COLO668 (cell line): Measurements from ENCODE around the gene UNC13D.

Experiments used
- DNase-seq: peaks from one replicate; lab custom pipeline; 2025; ENCODE audit not compliant: unreplicated experiment; lab: John Stamatoyannopoulos, UW

The UNC13D gene

DNA sequence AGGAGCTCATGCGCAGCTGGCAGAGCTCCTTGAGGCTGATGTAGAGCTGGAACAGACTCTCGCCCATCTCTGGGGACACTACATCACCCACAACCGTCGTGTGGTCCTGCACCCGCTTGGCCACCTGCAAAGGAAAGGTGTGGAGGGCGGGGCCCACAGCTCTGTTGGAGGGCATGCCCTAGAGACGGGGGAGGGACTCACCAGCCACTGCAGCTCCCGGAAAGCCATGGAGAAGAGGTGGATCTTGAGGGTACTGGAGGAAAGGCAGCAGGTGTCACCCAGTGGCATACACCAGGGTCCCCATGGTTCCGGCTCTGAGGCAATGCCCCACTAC is 8.6 kb downstream of the UNC13D start:
- DNase-seq: no peak

DNA sequence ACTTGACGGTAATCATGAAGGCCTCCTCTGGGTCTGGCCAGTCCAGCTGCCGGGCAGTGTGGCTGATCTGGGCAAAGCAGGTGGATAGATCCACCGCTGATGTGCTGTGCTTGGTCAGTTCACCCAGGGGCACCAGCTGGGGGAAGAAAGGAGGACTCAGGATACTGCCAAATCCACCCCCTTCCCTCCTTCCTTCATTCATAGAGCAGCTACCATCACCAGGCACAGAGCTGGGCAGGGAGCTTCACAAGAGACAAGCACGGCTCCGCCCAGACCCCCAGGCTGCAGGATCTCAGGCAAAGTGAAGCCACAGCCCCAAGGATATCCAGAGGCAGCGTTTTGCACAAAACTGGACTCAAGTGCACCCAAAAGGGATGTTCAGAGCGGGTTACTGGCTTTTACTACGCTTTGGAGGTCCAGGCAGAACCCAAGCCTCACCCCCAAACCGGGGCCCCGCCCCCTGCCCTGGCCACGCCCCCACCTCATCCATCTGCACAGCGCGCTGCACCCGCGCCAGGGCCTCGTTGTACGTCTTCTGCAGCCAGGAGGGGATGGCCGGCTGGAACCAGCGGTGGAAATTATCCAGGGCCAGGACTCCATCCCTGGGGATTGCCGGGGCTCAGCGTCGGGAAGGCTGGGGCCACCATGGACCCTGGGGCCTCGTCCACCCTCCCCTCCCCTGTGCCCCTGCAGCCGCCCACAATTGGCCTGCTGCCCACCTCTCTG is 9.1 kb downstream of the UNC13D start:
- DNase-seq: peak; percentile 5

DNA sequence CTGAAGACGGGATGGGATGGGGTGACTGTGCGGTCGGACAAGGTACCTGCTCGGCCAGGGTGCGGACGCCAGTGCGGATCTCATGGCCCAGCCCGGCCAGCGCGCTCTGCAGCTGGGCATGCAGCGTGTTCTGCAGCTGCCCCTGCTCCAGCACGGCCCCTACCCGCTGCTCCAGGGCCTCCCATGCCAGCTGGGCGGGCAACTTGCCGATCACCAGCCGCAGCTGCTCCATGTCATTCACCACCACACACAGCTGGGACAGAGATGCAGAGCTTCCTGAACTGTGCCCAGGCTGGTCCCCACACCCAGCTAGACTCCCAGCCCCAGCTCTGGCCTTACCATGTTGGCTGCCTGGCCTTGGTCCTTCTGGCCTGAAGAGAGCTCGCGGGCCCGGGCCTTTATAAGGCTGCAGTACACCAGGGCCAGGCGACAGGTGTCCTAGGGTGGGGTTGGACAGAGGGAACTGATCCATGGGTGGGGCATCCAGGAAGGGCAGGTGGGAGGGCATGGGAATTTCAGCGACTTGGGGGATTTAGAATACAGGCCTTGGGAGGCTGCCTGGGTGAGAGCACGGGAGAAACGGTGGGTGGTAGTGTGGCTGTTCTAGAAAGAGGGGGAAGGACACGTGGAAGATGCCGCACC is 9.8 kb downstream of the UNC13D start:
- DNase-seq: no peak

DNA sequence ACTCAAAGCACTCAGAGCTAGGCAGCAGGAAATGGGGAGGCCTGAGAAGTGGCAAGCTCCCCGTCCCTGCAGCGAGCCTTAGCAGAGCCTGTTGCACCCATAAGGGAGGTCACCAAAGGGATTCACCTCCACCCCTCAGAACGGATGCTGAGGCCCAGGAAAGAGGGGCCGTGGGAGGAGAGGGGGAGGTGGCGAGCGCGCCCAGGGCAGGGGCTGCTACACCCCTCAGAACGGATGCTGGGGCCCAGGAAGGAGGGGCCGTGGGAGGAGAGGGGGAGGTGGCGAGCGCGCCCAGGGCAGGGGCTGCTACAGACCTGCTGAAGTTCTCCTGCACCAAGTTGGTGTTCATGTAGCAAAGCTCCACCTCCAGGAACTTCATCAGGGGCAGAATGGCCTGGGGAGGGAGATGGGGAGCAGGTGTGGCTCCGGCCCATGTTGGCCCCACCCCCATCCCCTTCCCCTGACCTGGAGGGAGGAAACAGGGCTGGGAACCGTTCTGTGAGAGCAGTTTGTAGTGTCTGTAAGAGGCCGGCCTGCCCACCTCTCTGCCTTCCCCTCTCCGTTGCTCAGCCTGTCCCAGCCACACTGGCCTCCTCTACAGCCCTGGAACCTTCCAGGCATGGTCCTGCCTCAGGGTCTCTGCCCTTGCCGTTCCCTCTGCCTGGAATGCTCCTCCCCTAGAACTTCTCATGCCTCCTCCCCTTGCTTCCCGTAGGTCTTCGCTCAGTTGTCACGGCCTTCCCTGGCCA is 11.4 kb downstream of the UNC13D start:
- peak; percentile 12 for DNase-seq

DNA sequence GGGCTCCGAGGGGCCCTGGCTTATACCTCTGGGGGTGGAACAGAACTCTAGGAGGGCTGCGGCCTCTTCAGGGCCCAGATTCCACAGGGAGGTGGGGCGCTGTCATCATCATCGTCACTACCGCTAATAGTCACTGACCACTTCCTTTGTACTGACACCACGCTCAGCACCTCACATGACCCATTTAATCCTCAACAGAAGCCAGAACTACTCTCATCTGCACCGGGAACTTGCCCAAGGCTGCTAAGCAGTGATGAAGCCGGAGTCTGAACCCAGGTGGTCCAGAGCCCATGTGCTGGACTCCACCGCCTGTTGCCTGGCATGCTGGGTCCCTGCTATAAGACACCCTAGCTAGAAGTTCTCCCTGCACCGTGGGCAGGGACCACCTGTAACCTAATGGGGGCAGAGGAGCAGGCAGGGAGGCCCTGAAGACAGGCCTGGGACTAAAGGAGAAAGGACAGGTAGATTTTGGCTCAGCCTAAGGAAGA is 12.0 kb downstream of the UNC13D start:
- DNase-seq: no peak

DNA sequence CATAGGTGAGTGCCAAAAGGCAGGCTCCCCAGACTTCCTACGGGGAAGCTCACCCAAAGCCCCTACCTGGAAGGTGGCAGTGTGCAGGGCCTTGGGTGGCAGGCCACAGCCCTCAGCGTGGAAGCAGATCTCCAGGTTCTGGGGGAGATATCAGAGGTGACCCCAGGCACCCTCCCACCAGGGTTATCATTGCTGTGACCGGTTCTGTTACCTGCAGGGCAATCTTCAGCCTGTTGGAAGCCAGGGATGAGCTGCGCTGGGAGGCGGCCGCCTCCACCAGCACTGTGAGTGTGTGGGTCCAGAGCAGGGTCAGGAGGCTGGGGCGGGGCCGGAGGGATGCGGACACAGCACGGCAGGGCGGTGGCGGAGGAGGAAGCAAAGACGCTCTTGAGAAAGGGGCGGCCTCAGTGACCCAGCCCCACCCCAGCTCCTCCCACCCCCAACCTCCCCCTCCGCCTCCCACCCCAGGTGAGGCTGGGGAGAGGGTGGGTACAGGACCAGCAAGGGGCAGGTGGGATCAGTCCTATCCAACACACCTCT is 13.1 kb downstream of the UNC13D start:
- no peak for DNase-seq

DNA sequence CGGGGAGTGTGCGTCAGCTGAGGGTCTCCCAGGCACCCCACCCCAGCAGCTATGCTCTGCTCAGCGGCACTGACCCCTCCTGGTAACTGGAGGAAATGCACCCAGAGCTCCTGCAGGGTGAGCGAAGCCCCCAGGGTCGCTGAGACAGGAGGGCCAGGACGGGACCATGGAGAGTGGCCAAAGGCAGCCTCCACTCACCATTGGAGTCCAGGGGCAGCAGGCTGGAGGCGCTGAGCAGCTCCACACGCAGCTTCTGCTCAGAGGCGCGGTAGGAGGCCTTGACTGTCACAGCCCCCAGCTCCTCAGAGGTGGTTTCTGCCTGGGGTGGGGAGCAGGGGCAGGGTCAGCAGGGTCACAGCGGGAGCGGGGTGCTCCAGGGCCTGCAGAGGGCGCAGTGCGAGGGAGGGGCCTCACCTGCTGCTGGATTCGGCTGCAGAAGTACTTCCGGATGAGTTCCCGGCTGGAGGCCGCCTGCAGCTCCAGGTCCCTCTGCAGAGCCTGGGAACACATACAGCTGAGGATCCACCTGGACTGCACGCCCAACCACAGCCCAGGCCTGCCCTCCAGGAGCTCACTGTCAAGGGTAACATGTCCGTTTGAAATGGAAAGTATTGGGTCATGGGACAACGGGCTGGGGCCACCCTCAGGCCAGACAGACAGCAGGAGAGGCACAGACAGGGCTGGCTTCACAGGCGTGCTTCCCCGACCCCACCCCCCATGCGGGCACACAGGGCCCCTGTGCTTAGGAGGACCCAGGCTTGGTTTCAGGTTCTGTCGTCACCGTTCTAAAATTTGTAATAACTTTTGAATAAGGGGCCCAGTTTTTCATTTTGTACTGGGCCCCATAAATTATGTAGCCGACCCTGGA is 13.8 kb downstream of the UNC13D start:
- peak; percentile 15 for DNase-seq

DNA sequence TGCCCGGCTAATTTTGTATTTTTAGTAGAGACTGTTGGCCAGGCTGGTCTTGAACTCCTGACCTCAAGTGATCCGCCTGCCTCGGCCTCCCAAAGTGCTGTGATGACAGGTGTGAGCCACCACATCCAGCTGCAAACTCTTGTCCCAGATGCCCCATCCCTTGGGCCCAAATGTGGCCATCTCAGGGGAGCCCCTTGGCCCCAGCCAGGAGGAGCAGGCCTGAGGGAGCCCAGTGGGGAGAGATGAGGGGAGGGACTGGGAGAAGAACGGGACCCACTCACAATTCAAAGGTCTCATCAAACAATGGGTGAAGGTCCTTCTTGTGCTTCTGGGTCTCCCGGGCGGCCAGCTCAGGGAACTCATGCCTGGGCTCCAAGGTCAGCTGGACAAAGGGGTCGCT is 14.5 kb downstream of the UNC13D start:
- DNase-seq: no peak

DNA sequence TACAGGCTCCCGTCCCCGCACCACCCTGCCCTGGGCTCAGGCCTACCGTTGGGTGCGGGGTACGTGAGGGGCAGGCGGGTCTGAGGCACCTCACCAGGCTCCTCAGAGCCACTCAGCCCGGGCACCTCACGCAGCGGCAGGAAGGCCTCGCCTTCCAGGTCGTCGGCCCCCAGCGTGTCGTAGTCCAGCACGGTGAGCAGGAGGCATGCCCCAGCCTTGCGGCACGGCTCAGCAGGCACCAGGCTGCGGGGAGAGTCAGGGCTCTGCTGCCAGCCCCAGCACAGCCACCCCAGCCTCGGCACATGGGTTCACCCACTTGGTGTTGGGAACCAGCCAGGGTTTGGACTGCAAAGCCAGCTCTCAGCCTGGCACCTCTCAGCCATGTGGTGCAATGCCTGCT is 15.5 kb downstream of the UNC13D start:
- no peak for DNase-seq

DNA sequence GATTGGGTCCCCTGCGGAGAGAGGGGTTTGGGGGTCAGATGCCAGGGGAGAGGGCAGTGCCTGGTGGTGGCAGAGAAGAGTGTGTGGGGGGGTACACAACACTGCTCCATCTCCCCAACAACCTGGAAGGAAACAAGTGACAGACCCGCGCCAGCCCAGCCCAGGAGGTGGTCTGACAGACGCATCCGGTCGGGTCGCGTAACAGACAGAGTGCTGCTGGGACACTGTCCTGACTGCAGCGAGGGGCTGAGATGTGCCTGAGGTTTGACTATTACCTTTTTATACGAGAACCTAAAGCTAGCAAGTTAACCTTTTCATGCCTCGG is 16.2 kb downstream of the UNC13D start:
- no peak for DNase-seq

DNA sequence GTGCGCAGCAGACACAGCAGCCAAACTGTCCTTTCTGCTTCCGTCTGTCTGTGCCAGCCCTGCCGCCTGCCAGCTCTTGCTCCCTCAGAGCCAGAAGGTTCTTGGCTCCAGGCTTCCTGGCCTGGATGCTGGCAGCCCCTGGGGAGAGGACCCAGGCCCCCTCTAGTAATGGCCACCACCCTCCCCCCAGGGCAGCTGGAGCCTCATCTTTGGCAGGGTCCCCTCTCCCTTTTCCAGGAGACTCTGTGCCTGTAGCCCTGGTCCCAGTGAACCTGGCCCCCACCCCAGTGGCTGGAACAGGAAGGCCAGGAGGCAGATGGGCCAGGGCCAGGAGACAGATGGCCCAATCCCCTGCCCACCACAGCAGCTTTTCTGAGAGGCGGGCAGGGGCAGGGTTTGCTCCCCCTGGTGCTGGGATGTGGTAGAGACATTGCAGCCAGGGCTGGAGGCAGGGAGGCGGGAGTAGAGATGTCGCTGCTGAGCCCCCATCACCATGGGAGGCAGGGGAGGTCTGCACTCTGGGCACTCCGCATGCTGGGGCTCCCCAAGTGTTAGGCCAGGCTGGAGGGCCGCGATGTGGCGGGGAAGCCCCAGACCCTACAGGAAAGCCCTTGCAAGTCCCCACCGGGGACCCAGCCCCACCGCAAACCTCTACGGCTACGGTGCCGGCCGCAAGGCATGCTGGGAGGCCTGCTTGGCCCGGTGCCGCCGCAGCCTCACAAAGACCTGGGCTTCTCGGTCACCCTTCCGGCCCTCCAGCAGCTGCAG is 16.7 kb downstream of the UNC13D start:
- DNase-seq: peak; percentile 59

DNA sequence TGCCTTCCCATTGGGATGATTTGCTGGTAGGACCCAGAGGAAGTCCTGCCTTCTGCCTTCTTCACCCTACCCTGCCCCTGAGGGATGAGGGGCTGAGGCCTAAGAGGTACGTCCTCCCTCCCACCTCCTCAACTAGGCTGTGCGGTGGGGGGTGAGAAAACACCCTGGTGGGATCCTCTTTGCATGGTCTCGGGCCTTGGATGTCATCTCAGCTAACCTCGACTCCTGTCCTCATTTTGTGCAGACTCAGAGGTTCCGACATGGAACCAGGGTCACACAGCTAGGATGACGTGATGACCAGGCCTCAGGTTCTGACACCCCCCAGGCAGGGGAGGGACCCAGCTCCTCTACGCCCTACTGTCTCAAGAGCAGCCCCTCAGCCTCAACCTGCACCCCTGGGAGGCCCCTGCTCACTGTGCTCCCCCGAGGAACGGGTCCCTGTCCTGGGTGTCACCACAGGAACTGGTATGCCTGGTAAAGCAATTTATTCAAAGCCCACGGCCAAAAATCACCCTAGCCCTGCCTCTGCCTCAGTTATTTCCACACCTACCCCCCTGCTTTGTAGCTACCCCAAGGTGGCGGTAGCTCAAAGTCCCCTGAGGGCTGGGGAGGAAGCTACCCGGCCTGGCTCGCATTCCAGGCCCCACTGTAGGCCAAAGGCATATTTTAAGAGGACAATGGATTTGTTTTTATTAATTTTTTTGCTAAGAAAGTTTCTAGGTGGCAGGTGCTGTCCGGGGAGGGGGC is 17.5 kb downstream of the UNC13D start:
- DNase-seq: no peak

DNA sequence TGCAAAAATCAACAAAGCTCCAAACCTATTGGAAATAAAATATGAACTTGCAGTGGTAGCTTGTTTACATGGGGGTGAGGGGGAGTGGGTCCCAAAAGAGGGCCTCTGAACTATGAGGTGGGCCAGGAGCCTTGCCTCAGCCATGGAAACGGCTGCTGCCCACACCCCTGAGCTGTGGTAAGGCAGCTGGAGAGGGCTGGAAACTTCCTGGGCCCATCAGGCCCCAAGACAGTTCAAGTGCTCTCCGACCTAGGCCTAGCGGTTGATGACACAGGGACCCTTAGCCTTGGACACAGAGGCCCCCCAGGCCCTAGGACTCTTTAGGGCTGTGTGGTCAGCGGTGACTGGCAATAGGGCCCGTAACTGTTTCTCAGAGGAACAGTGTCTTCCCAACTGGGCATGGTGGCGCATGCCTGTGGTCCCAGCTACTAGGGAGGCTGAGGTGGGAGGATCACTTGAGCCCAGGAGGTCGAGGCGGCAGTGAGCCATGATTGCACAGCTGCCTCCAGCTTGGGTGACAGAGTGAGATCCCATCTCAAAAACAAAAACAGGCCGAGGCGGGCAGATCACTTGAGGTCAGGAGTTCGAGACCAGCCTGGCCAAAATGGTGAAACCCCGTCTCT is 18.3 kb downstream of the UNC13D start:
- no peak for DNase-seq

DNA sequence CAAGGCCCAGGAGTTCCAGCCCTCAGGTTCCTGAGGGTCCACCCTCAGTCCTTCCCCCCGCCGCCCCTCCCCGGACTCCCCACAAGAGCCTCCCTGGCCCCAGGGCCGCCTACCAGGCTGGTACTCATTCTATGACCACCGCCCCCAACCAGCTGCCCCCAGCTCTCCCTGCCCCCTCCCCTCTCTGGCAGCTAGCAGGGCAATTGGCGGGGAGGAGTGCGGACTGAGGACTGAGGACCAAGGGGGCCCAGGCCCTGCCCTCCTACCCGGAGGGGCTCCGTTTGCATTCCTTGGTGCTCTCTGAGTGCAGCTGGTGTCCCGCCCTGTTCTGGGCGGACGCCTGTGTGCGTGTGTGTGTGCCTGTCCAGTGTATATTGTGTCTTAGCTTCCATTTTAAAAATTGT is 19.1 kb downstream of the UNC13D start:
- no peak for DNase-seq

DNA sequence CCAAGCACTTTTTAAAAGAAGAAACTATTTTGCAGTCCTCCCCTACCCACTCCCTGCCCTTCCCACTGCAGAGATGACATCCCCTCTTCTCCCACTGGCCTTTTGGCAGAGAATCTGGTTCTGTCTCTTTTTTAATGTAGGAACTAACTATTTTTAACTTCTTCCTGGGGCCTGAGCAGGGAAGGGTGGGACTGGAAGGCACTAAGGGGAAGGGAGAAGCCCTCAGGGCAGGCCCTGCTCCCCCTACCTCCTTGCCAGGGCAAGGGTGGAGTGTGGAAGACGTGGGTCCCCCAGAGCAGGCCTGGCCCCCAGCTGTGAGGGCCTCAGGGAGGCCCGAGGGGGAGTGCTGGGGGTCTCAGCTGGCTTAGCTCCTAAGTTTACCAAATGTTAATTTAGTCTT is 19.5 kb downstream of the UNC13D start:
- DNase-seq: no peak

DNA sequence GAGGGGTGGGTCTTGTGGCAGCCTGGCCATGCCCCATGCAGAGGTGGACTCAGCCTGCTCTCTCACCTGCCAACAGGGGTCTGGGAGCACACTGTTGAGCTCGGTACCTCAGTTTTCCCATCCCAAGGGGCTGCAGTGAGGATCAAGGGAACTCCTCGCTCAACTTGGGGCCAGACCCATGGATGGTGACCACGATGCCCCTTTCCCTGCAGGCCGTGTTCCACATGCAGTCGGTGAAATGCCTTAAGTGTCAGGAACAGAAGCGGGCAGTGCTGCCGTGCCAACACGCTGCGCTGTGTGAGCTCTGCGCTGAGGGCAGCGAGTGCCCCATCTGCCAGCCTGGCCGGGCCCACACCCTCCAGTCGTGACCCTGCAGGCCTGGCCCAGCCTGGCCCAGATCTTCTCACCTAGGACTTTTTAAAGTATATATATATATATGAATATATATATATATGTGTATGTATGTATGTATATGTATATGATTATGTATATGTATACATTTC is 20.1 kb downstream of the UNC13D start:
- DNase-seq: no peak

DNA sequence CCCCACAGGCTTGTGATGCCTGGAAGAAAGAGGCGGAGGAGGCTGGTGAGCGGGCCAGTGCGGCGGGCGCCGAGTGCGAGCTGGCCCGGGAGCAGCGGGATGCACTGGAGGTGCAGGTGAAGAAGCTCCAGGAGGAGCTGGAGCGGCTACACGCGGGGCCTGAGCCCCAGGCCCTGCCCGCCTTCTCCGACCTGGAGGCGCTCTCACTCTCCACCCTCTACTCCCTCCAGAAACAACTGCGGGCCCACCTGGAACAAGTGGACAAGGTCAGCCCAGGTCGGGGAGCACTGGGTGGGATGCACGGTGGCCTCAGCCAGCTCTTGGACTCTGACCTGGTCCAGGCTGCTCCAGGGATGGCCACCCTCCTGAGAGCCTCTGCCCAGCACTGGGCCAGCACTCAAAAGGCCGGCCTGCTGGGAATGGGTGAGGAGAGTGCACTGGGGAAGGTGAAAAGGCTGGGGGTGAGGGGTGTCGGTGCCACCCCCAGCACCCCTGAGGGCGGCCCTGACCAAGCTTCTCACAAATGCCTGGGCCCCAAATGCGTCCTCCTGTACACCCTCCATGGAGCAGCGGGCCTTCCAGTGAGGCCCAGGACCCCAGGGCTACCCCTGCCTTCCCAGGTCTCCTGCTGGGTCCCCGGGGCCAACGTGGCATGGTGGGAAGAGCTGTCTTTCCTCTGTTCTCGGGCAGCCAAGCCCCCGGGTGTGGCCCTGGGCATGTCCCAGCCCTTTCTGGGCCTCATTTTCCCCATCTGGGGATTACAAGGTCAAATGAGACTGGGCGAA is 20.8 kb downstream of the UNC13D start:
- DNase-seq: no peak

DNA sequence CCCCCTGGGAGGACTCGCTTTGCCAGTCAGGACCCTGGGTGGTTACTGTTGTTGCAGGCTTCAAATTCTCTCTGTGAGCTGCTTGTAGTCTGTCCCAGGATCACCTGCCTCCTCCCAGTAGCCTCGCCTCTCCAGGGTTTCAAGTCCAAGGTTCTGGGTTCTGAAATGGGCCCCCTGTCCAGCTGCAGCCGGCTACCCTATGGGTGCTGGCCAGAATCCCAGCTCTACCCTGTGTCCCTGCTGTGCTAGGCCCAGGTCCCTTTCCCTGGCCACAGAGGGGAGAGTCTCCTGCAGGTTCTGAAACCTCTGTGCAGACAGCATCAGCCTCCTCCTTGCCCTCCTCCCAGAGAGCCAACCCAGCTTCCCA is 21.4 kb downstream of the UNC13D start:
- DNase-seq: no peak
